ENCODE measurements around the gene FBXO4.

GRCh38 chr5:41956943-41957342 lies 31.9 kb downstream of the FBXO4 start:
- TF ChIP-seq CTCF (IDR thresholded peaks at IDR 0.05; ENCODE audit: low read depth, low read length), result no peak
- TF ChIP-seq EZH2phosphoT487 (IDR thresholded peaks at IDR 0.05; ENCODE audit: low read depth), result no peak
